BLaER1 (cell line): Measurements from ENCODE around the gene SPON1.
"Not testable (repeated sequence)": the region's sequence is repeated elsewhere in the genome, so short reads cannot be mapped to it uniquely, and the experiment has no call there.

ENCODE experiments used
- H3K27ac ChIP-seq: shearing (Covaris generic); formaldehyde crosslinking; 2 replicates; pipeline ENCODE4 v1.8.1; 2022
- H3K27me3 ChIP-seq: shearing (Covaris generic); formaldehyde crosslinking; 2 replicates; pipeline ENCODE4 v1.8.1; 2022
- H3K36me3 ChIP-seq: shearing (Covaris generic); formaldehyde crosslinking; 2 replicates; pipeline ENCODE4 v1.8.1; 2022
- H3K4me1 ChIP-seq: shearing (Covaris generic); formaldehyde crosslinking; 2 replicates; pipeline ENCODE4 v1.8.1; 2022
- H3K4me2 ChIP-seq: shearing (Covaris generic); formaldehyde crosslinking; 2 replicates; pipeline ENCODE4 v1.8.1; 2022
- H3K4me3 ChIP-seq: shearing (Covaris generic); formaldehyde crosslinking; 2 replicates; pipeline ENCODE4 v1.8.1; 2022
- H3K9ac ChIP-seq: shearing (Covaris generic); formaldehyde crosslinking; 2 replicates; pipeline ENCODE4 v1.8.1; 2022
- H3K9me3 ChIP-seq: shearing (Covaris generic); formaldehyde crosslinking; 2 replicates; pipeline ENCODE4 v1.8.1; 2022
- H4K20me1 ChIP-seq: shearing (Covaris generic); formaldehyde crosslinking; 2 replicates; pipeline ENCODE4 v1.8.1; 2022
- Cebpa-rat ChIP-seq: shearing (Covaris generic); IDR thresholded peaks from 2 replicates; pipeline ENCODE4 v1.8.1; 2022

Gene SPON1

DNA sequence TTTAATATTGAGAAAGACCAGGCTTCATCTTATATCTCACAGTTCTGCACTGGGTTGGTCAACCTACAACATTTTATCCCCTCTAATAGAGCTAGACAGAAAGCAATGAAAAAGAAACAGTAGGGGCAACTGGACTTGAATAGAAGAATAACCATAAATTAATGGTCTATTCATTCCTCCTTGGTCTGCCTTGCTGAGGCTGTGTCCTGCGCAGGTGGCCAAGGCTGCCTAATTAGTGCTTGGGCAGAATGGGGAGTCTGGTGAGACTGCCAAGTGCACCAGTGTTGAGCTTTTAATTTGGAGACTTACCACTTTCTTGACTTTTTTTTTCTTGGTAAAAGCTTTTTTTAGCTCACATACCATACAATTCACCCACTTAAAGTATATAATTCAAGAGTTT lies 35.0 kb upstream of the SPON1 start:
- Histone ChIP-seq H4K20me1 (no peaks in the 10 kb centered on the region), H3K27me3 (no peaks in the 10 kb centered on the region), H3K27ac (no peak overlapping the region), H3K4me3 (no peak overlapping the region), H3K4me1 (peaks cover 55% of the 10 kb centered on the region), H3K4me2 (no peak overlapping the region), H3K9me3 (no peaks in the 10 kb centered on the region), H3K9ac (no peak overlapping the region), H3K36me3 (no peaks in the 10 kb centered on the region)
- TF ChIP-seq Cebpa-rat, result no peak

DNA sequence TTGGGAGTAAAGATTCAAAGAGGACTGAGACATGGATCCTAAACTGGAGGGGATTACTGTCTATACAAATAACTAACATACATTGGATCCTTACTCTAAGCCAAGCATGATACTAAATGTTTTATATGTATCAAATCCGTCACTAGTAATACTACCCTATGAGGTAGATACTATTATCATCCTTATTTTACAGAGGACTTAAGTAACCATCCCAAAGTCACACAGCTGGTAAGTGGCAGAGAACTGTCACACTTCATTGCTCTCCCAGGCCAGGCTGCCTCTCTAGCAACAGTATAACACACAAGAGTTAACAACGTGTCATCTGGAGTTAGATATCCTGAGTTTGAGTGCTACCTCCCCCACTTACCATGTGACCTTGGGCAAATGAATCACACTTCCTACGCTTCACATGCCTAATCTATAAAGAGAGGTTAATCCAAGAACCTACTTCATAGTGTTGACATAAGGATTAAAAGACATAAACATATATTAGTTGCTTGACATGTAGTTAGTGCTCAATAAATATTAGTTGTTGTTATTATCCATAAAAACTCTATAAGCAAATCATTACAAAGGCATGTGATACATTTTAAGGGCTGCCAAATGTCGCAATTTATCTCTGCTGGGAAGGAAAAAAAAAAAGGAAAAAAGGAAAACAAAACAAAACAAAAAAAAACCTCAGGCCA lies 33.8 kb upstream of the SPON1 start:
- no peaks in the 10 kb centered on the region for H3K27me3 ChIP-seq
- TF ChIP-seq Cebpa-rat, result no peak
- no peak overlapping the region for H3K9ac ChIP-seq
- no peaks in the 10 kb centered on the region for H3K9me3 ChIP-seq
- no peaks in the 10 kb centered on the region for H3K36me3 ChIP-seq
- H4K20me1 ChIP-seq, result no peaks in the 10 kb centered on the region
- H3K4me1 ChIP-seq, result peaks cover 43% of the 10 kb centered on the region
- H3K4me2 ChIP-seq, result peak overlapping the region; percentile 25
- no peak overlapping the region for H3K4me3 ChIP-seq
- no peak overlapping the region for H3K27ac ChIP-seq

DNA sequence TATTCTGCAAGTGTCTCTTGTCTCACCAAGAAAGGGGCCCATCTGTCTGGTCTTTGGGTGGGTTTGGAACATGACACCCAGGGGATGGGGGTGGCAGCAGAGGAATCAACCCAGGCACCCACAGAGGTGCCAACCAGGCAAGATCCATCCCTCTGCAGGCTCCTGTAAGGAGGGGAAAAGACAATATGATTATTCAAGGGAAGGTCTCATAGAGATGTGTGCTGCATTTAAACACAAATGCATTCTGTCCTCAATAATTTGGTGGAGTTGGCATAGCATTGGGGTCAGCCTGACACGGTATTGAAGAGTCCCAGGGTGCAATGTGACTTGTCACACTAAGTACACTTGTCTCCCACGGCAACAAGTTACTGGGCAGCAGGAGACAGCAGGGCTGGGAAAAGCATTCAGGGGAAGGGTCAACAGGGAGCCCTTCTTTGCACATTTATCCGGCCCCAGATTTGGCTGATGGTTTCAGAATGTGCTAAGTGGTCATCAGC lies 33.1 kb upstream of the SPON1 start:
- Histone ChIP-seq H3K4me2 (peak overlapping the region; percentile 25; the same call in 1 of the 2 replicates), H3K27ac (no peak overlapping the region)
- no peak for TF ChIP-seq Cebpa-rat

DNA sequence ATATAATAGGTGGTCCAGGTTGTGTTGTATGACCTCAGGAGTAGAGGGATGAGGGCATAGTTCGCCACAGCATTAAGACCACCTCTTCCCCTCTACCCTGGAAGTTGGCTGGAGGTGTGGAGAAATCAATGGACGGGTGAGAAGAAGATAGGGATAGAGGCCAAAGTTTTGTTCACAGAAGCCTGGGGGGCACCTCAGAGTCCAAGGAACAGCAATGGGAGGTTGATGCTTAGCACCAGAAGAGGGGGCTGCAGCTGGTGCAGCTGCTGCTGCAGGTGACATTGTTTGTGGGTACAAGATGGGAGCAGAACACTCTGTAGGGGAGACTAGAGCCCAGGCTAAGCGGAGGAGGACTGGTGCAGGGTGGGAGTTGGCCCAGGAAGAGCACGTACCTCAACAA lies 31.2 kb upstream of the SPON1 start:
- peaks cover 24% of the 10 kb centered on the region for H3K4me1 ChIP-seq
- peaks cover 6% of the 10 kb centered on the region for H3K9me3 ChIP-seq
- H4K20me1 ChIP-seq, result no peaks in the 10 kb centered on the region
- H3K4me3 ChIP-seq, result no peak overlapping the region
- H3K4me2 ChIP-seq, result no peak overlapping the region
- no peak overlapping the region for H3K27ac ChIP-seq
- H3K9ac ChIP-seq, result no peak overlapping the region
- no peaks in the 10 kb centered on the region for H3K36me3 ChIP-seq
- H3K27me3 ChIP-seq, result no peaks in the 10 kb centered on the region
- no peak for TF ChIP-seq Cebpa-rat

More for the DNA sequence above, 33.1 kb upstream of the SPON1 start:
- Histone ChIP-seq H3K9me3 (peaks cover 6% of the 10 kb centered on the region), H3K4me1 (peaks cover 35% of the 10 kb centered on the region), H4K20me1 (no peaks in the 10 kb centered on the region), H3K36me3 (no peaks in the 10 kb centered on the region), H3K27me3 (no peaks in the 10 kb centered on the region), H3K9ac (no peak overlapping the region), H3K4me3 (no peak overlapping the region)

DNA sequence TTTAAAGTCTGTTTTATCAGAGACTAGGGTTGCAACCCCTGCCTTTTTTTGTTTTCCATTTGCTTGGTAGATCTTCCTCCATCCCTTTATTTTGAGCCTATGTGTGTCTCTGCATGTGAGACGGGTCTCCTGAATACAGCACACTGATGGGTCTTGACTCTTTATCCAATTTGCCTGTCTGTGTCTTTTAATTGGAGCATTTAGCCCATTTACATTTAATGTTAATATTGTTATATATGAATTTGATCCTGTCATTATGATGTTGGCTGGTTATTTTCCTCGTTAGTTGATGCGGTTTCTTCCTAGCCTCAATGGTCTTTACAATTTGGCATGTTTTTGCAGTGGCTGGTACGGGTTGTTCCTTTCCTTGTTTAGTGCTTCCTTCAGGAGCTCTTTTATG lies 25.4 kb upstream of the SPON1 start:
- not testable (repeated sequence) for H4K20me1 ChIP-seq, H3K9ac ChIP-seq, H3K4me3 ChIP-seq, H3K4me1 ChIP-seq, H3K27me3 ChIP-seq, H3K36me3 ChIP-seq, H3K4me2 ChIP-seq, H3K27ac ChIP-seq
- H3K9me3 ChIP-seq, result peaks cover 21% of the 10 kb centered on the region

DNA sequence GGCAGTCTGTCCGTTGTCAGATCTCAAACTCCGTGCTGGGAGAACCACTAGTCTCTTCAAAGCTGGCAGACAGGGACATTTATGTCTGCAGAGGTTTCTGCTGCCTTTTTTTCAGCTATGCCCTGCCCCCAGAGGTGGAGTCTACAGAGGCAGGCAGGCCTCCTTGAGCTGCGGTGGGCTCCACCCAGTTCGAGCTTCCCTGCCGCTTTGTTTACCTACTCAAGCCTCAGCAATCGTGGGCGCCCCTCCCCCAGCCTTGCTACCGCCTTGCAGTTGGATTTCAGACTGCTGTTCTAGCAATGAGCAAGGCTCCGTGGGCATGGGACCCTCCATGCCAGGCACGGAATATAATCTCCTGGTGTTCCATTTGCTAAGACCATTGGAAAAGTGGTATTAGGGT lies 23.7 kb upstream of the SPON1 start:
- not testable (repeated sequence) for H3K4me3 ChIP-seq, H3K27me3 ChIP-seq, H3K36me3 ChIP-seq, H3K4me2 ChIP-seq, H3K9ac ChIP-seq, H3K4me1 ChIP-seq, H3K27ac ChIP-seq, H4K20me1 ChIP-seq
- peaks cover 21% of the 10 kb centered on the region for H3K9me3 ChIP-seq

DNA sequence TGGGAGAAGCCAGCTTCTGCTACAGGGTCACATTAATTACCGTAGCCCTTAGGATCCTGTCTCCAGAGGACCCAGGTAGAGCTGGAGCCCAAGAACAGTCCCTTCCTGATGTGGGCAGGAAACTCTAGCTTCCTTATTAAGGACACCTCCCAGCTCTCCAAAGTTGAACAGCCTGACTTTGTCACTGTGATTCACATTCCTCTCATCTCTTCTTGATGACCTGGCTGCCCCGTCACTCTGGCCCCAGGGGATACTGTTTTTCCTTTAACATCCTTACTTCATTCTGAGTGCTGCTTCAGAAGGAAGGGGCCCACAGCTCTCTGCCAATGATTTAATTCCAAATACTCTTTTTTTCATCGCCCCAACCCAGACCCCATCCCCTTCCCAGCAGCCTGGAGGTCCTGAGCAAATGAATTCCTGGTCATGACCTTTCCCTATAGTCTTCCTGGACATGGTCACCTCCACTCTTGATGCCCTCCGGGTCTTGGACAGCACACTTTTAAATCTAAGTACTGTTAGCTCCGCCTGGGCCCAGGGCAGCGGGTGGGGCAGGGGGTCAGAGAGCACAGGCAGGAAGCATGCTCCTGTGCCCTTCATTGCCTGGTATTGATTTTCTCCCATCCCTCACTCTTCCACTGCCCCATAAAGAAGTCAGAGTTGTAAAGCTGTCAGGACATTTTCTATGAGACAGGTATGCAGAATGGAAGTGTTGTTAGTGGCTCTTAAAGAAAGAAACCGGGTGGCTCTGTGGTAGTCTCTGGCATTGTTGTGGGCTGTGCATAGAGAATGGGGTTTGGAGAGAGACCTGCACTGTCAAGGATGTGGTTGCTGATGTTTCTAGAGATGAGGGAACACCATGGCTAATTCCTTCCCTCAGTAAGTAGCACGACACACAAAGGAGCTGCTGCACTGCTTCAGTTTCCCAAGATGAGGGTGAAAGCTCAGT lies 22.3 kb upstream of the SPON1 start:
- H4K20me1 ChIP-seq, result no peaks in the 10 kb centered on the region

DNA sequence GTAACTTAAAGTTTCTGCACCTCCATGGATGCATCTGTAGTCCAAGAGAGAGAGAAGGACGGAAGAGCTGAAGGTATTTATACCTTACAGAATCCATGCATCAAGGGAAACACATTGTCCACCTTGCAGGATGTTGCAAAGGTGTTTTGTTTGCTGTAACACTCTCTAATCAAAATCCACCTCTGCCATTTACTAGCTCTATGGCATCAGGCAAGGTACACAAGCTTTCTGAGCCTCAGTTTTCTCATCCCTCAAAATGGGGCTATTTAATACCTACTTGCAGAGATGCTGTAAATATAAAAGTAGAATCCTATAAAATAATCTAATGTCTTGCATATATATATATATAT lies 21.6 kb upstream of the SPON1 start:
- no peaks in the 10 kb centered on the region for H3K36me3 ChIP-seq
- H3K9me3 ChIP-seq, result peaks cover 15% of the 10 kb centered on the region; the same call in 1 of the 2 replicates
- no peak overlapping the region for H3K4me3 ChIP-seq
- no peak for TF ChIP-seq Cebpa-rat
- H3K4me1 ChIP-seq, result no peaks in the 10 kb centered on the region
- H3K27ac ChIP-seq, result no peak overlapping the region
- H3K9ac ChIP-seq, result no peak overlapping the region
- H4K20me1 ChIP-seq, result no peaks in the 10 kb centered on the region
- H3K4me2 ChIP-seq, result no peak overlapping the region
- no peaks in the 10 kb centered on the region for H3K27me3 ChIP-seq

More for the DNA sequence above, 22.3 kb upstream of the SPON1 start:
- H3K4me3 ChIP-seq, result no peak overlapping the region
- H3K27ac ChIP-seq, result no peak overlapping the region
- no peak for TF ChIP-seq Cebpa-rat
- H3K9me3 ChIP-seq, result peaks cover 15% of the 10 kb centered on the region; the same call in 1 of the 2 replicates
- no peaks in the 10 kb centered on the region for H3K4me1 ChIP-seq
- no peak overlapping the region for H3K9ac ChIP-seq
- H3K4me2 ChIP-seq, result no peak overlapping the region
- no peaks in the 10 kb centered on the region for H3K36me3 ChIP-seq
- no peaks in the 10 kb centered on the region for H3K27me3 ChIP-seq

DNA sequence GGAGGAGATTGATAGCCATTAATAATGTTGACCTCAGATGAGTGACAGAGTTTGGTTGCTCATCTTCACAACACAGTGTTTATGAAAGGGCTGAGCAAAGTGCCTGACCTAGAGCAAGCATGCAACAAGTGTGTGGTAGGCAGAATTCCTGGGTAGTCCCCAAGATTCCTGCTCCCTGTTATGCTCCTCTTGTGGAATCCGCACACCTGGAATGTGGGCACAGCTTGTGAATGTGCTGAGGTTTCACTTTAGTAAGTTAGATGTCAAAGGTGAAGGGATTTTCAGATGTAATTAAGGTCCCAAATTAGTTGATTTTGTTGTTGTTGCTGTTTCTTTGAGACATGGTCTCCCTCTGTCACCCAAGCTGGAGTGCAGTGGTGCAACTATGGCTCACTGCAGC lies 20.7 kb upstream of the SPON1 start:
- H3K4me2 ChIP-seq, result no peak overlapping the region
- no peak overlapping the region for H3K4me3 ChIP-seq
- no peaks in the 10 kb centered on the region for H3K27me3 ChIP-seq
- peaks cover 15% of the 10 kb centered on the region; the same call in 1 of the 2 replicates for H3K9me3 ChIP-seq
- H3K4me1 ChIP-seq, result no peaks in the 10 kb centered on the region
- no peak for TF ChIP-seq Cebpa-rat
- no peak overlapping the region for H3K9ac ChIP-seq
- H3K27ac ChIP-seq, result no peak overlapping the region
- H4K20me1 ChIP-seq, result no peaks in the 10 kb centered on the region
- no peaks in the 10 kb centered on the region for H3K36me3 ChIP-seq

DNA sequence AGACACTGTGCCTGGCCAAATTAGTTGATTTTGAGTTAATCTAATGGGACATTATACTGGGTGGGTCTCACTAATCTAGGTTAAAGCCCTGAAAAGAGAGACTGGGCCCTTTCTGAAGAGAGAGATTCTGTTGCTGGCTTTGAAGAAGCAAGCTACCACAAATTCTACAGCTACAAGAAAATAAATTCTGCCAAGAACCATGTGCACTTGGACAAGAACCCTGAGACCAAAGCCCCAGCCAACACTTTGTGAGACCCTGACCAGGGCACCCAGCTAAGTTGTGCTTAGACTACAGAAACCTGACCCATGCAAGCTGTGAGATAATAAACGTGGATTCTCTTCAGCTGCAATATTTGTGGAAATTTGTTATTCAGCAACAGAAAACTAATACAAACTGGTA lies 20.1 kb upstream of the SPON1 start:
- no peak for TF ChIP-seq Cebpa-rat
- Histone ChIP-seq H3K4me2 (no peak overlapping the region), H4K20me1 (no peaks in the 10 kb centered on the region), H3K4me3 (no peak overlapping the region), H3K27me3 (no peaks in the 10 kb centered on the region), H3K9me3 (peaks cover 13% of the 10 kb centered on the region; the same call in 1 of the 2 replicates), H3K36me3 (no peaks in the 10 kb centered on the region), H3K9ac (no peak overlapping the region), H3K4me1 (no peaks in the 10 kb centered on the region), H3K27ac (no peak overlapping the region)
